ENCODE results near the gene CYP4F2. TPM values are rescaled to one million over a fixed set of nuclear protein-coding genes. Genes with fewer than 3 reads are reported as not detected.
A peak's percentile ranks its signal among the peaks of the same experiment; 100 is the strongest.

Gene CYP4F2
- total and polyA plus RNA-seq, 9 of the 15 experiments (the other 6 are each of a cell fraction or from before 2014, with no cell fraction given) = 0.10 to 0.56 (median 0.32) TPM; not detected in 2

- peak overlapping the region; percentile 68 for H2AFZ ChIP-seq (ENCODE audit: low read depth, low read length)
- ATAC-seq = peak; percentile 47
- peaks cover 40% of the 10 kb centered on the region for H3K36me3 ChIP-seq (ENCODE audit: control insufficient read depth, insufficient read depth, low read length)
- peaks cover 27 to 49% of the 10 kb centered on the region in 2 experiments for H3K4me1 ChIP-seq (replicated peaks in 1 of 2; ENCODE audit: control insufficient read depth in 2 of 2, insufficient read depth in 2 of 2, low read length in 2 of 2)
- peak; percentile 86 for FAIRE-seq
- WGBS (ENCODE audit: insufficient coverage, low coverage, missing lambda C conversion rate) = 0% methylated on average over 9 of the region's 9 CpGs
- H3K9ac ChIP-seq (ENCODE audit: insufficient read depth in 1 of 2, low read depth in 2 of 2, low read length in 2 of 2) = peak overlapping the region; percentile 95 to 96
- ChIA-PET CTCF (ENCODE audit: low intra/inter-chr PET ratio) (no interaction called here), POLR2A (interaction anchor here (0.7 to 3.9 kb wide), 10 partner anchors 9 to 317 kb away, joined by 3 to 22 read pairs (median 4); partner anchors contain the start of gene CYP4F2)
- intact Hi-C loops (cut with micrococcal nuclease) (loop anchor here (1.0 kb wide), 1 partner anchor 32 kb away; no protein-coding TSS in a partner anchor), in situ Hi-C loops (cut with MboI) (no loop called here)
- BruUV-seq (replicated peaks) = no TSS peak
- H3K27ac ChIP-seq (ENCODE audit: extremely low read depth, low read depth, low read length) = peak overlapping the region; percentile 99
- H3K79me2 ChIP-seq (ENCODE audit: control insufficient read depth, insufficient read depth, low read length) = peaks cover 38% of the 10 kb centered on the region
- peak in 1 of 4 experiments; percentile 85 for DNase-seq (ENCODE audit: extremely low read depth in 1 of 4, low spot score in 3 of 4)
- peak overlapping the region; percentile 87 for H3K4me2 ChIP-seq (ENCODE audit: insufficient read depth, low read length)
- peak overlapping the region; percentile 66 for H3K4me3 ChIP-seq
- no peaks in the 10 kb centered on the region for H3K27me3 ChIP-seq (ENCODE audit: control insufficient read depth in 2 of 2, insufficient read depth in 2 of 2, low read length in 2 of 2)
- H4K20me1 ChIP-seq (replicated peaks; ENCODE audit: control insufficient read depth, insufficient read depth, low read length) = no peaks in the 10 kb centered on the region
- H3K9me3 ChIP-seq (replicated peaks; ENCODE audit: control insufficient read depth, insufficient read depth, low read depth, low read length) = no peaks in the 10 kb centered on the region
- peaks cover 3% of the 10 kb centered on the region for H3K9me1 ChIP-seq (ENCODE audit: control insufficient read depth, insufficient read depth, low read length)
- TF ChIP-seq, protein P1, sequence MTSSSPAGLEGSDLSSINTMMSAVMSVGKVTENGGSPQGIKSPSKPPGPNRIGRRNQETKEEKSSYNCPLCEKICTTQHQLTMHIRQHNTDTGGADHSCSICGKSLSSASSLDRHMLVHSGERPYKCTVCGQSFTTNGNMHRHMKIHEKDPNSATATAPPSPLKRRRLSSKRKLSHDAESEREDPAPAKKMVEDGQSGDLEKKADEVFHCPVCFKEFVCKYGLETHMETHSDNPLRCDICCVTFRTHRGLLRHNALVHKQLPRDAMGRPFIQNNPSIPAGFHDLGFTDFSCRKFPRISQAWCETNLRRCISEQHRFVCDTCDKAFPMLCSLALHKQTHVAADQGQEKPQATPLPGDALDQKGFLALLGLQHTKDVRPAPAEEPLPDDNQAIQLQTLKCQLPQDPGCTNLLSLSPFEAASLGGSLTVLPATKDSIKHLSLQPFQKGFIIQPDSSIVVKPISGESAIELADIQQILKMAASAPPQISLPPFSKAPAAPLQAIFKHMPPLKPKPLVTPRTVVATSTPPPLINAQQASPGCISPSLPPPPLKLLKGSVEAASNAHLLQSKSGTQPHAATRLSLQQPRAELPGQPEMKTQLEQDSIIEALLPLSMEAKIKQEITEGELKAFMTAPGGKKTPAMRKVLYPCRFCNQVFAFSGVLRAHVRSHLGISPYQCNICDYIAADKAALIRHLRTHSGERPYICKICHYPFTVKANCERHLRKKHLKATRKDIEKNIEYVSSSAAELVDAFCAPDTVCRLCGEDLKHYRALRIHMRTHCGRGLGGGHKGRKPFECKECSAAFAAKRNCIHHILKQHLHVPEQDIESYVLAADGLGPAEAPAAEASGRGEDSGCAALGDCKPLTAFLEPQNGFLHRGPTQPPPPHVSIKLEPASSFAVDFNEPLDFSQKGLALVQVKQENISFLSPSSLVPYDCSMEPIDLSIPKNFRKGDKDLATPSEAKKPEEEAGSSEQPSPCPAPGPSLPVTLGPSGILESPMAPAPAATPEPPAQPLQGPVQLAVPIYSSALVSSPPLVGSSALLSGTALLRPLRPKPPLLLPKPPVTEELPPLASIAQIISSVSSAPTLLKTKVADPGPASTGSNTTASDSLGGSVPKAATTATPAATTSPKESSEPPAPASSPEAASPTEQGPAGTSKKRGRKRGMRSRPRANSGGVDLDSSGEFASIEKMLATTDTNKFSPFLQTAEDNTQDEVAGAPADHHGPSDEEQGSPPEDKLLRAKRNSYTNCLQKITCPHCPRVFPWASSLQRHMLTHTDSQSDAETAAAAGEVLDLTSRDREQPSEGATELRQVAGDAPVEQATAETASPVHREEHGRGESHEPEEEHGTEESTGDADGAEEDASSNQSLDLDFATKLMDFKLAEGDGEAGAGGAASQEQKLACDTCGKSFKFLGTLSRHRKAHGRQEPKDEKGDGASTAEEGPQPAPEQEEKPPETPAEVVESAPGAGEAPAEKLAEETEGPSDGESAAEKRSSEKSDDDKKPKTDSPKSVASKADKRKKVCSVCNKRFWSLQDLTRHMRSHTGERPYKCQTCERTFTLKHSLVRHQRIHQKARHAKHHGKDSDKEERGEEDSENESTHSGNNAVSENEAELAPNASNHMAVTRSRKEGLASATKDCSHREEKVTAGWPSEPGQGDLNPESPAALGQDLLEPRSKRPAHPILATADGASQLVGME (CRISPR knock-in tag; IDR thresholded peaks at IDR 0.05) = no peak
- 0 out of 2 replicates have a peak, but pooled peaks have one; percentile 25 for TF ChIP-seq CXXC5 (CRISPR knock-in tag; IDR thresholded peaks at IDR 0.05)
- no peak for TF ChIP-seq ZNF444 (CRISPR knock-in tag; IDR thresholded peaks at IDR 0.05)
- no peak for TF ChIP-seq NFIC (IDR thresholded peaks at IDR 0.05)
- TF ChIP-seq, protein P2, sequence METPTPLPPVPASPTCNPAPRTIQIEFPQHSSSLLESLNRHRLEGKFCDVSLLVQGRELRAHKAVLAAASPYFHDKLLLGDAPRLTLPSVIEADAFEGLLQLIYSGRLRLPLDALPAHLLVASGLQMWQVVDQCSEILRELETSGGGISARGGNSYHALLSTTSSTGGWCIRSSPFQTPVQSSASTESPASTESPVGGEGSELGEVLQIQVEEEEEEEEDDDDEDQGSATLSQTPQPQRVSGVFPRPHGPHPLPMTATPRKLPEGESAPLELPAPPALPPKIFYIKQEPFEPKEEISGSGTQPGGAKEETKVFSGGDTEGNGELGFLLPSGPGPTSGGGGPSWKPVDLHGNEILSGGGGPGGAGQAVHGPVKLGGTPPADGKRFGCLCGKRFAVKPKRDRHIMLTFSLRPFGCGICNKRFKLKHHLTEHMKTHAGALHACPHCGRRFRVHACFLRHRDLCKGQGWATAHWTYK (CRISPR knock-in tag; IDR thresholded peaks at IDR 0.05) = no peak
- no peak for TF ChIP-seq TRIM24 (IDR thresholded peaks at IDR 0.05)
- peak; percentile 59 for TF ChIP-seq SUPT5H (IDR thresholded peaks at IDR 0.05)
- TF ChIP-seq L3MBTL2 (IDR thresholded peaks at IDR 0.05) = peak; percentile 88
- TF ChIP-seq, protein P3, sequence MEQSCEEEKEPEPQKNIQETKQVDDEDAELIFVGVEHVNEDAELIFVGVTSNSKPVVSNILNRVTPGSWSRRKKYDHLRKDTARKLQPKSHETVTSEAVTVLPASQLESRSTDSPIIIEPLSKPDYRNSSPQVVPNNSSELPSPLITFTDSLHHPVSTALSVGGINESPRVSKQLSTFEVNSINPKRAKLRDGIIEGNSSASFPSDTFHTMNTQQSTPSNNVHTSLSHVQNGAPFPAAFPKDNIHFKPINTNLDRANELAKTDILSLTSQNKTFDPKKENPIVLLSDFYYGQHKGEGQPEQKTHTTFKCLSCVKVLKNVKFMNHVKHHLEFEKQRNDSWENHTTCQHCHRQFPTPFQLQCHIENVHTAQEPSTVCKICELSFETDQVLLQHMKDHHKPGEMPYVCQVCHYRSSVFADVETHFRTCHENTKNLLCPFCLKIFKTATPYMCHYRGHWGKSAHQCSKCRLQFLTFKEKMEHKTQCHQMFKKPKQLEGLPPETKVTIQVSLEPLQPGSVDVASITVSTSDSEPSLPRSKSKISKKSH (CRISPR knock-in tag; IDR thresholded peaks at IDR 0.05) = no peak
- TF ChIP-seq, protein P4, sequence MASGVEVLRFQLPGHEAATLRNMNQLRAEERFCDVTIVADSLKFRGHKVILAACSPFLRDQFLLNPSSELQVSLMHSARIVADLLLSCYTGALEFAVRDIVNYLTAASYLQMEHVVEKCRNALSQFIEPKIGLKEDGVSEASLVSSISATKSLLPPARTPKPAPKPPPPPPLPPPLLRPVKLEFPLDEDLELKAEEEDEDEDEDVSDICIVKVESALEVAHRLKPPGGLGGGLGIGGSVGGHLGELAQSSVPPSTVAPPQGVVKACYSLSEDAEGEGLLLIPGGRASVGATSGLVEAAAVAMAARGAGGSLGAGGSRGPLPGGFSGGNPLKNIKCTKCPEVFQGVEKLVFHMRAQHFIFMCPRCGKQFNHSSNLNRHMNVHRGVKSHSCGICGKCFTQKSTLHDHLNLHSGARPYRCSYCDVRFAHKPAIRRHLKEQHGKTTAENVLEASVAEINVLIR (CRISPR knock-in tag; IDR thresholded peaks at IDR 0.05) = no peak
These were observed 60.6 kb downstream of the CYP4F2 start for GRCh38 chr19:15837221-15837731.

Measured in K562 (cell line).